ENCODE data around the gene PAX2.

PAX2 gene

GRCh38 chr10:100816671-100817070 lies 71.3 kb downstream of the PAX2 start:
- CTCF ChIA-PET: interaction anchor here (0.7 kb wide), 2 partner anchors 9 to 91 kb away, joined by 3 to 4 read pairs; no protein-coding TSS in a partner anchor
- H3K27ac ChIP-seq: no peak overlapping the region
- POLR2A ChIA-PET (ENCODE audit: low non-redundant PET): no interaction called here
- no peak for TF ChIP-seq CTCF (conservative IDR thresholded peaks at IDR 0.05; ENCODE audit: low read depth)
- no peak for DNase-seq (ENCODE audit: low spot score)

GRCh38 chr10:100817268-100817839 lies 72.0 kb downstream of the PAX2 start:
- ChIA-PET CTCF (no interaction called here), POLR2A (ENCODE audit: low non-redundant PET) (no interaction called here)
- no peak for TF ChIP-seq CTCF (conservative IDR thresholded peaks at IDR 0.05; ENCODE audit: low read depth)
- no peak for DNase-seq (ENCODE audit: low spot score)
- no peak overlapping the region for H3K27ac ChIP-seq

- H3K27ac ChIP-seq: no peak overlapping the region
- TF ChIP-seq CTCF (conservative IDR thresholded peaks at IDR 0.05; ENCODE audit: low read depth): no peak
- ChIA-PET CTCF (interaction anchor here (1.1 kb wide), 1 partner anchor 337 kb away, joined by 3 read pairs; no protein-coding TSS in a partner anchor), POLR2A (ENCODE audit: low non-redundant PET) (no interaction called here)
- DNase-seq (ENCODE audit: low spot score): no peak
Observed at GRCh38 chr10:100819424-100819823, 74.0 kb downstream of the PAX2 start.

GRCh38 chr10:100823194-100823593 lies 77.8 kb downstream of the PAX2 start:
- no peak overlapping the region for H3K27ac ChIP-seq
- no peak for DNase-seq (ENCODE audit: low spot score)
- TF ChIP-seq CTCF (conservative IDR thresholded peaks at IDR 0.05; ENCODE audit: low read depth): no peak
- POLR2A ChIA-PET (ENCODE audit: low non-redundant PET): no interaction called here
- CTCF ChIA-PET: interaction anchor here (1.1 kb wide), 2 partner anchors 8 to 10 kb away, joined by 3 read pairs; no protein-coding TSS in a partner anchor

GRCh38 chr10:100824886-100825285 lies 79.5 kb downstream of the PAX2 start:
- ChIA-PET CTCF (interaction anchor here (0.6 to 1.2 kb wide), 4 partner anchors 15 to 552 kb away, joined by 3 to 9 read pairs (median 3); no protein-coding TSS in a partner anchor), POLR2A (ENCODE audit: low non-redundant PET) (interaction anchor here (0.6 kb wide), 1 partner anchor 36 kb away, joined by 5 read pairs; no protein-coding TSS in a partner anchor)
- DNase-seq (ENCODE audit: low spot score): no peak
- TF ChIP-seq CTCF (conservative IDR thresholded peaks at IDR 0.05; ENCODE audit: low read depth): no peak
- H3K27ac ChIP-seq: no peak overlapping the region

GRCh38 chr10:100825325-100825875 lies 80.0 kb downstream of the PAX2 start:
- no peak for TF ChIP-seq CTCF (conservative IDR thresholded peaks at IDR 0.05; ENCODE audit: low read depth)
- POLR2A ChIA-PET (ENCODE audit: low non-redundant PET): interaction anchor here (0.6 kb wide), 1 partner anchor 35 kb away, joined by 5 read pairs; no protein-coding TSS in a partner anchor
- CTCF ChIA-PET: interaction anchor here (0.6 to 1.3 kb wide), 4 partner anchors 9 to 263 kb away, joined by 3 to 4 read pairs (median 3); no protein-coding TSS in a partner anchor
- DNase-seq (ENCODE audit: low spot score): no peak
- no peak overlapping the region for H3K27ac ChIP-seq
